ENCODE measurements around the gene TEX44.

Gene TEX44

GRCh38 chr2:231640641-231641111 is 48.0 kb downstream of the TEX44 start:
- no peak for TF ChIP-seq CTCF (IDR thresholded peaks at IDR 0.05; ENCODE audit: control insufficient read depth, extremely low read depth, insufficient read depth)
- no peak overlapping the region for H3K4me3 ChIP-seq (ENCODE audit: low read depth, low read length)
- DNase-seq (ENCODE audit: low read depth), result no peak

GRCh38 chr2:231642631-231643494 is 50.2 kb downstream of the TEX44 start:
- no peak for DNase-seq (ENCODE audit: low read depth)
- TF ChIP-seq CTCF (IDR thresholded peaks at IDR 0.05; ENCODE audit: control insufficient read depth, extremely low read depth, insufficient read depth), result no peak
- no peak overlapping the region for H3K4me3 ChIP-seq (ENCODE audit: low read depth, low read length)

GRCh38 chr2:231643495-231643888 is 50.8 kb downstream of the TEX44 start:
- TF ChIP-seq CTCF (IDR thresholded peaks at IDR 0.05; ENCODE audit: control insufficient read depth, extremely low read depth, insufficient read depth), result no peak
- no peak overlapping the region for H3K4me3 ChIP-seq (ENCODE audit: low read depth, low read length)

More at GRCh38 chr2:231643495-231643888, 50.8 kb downstream of the TEX44 start:
- no peak for DNase-seq (ENCODE audit: low read depth)

All from LNCaP clone FGC (cell line).